Tibial artery (tissue), 4 donors: Measurements from ENCODE around the gene POTEF.
"Not testable (repeated sequence)": the region's sequence is repeated elsewhere in the genome, so short reads cannot be mapped to it uniquely, and the experiment has no call there.

Experiments used
- DNase-seq, 2 donors: peaks; one replicate each; pipeline ENCODE4 v3.0.0-alpha.2; 2019
- H3K27ac ChIP-seq, 2 donors: fragments of 200-600 bp; sonication (generic) in 1 of 2; 1 replicate in 1 of 2; 2 replicates in 1 of 2; pipeline ENCODE4 v1.5.1; 2018 to 2019; ENCODE audit warnings: mild to moderate bottlenecking in 1 of 2
- H3K27me3 ChIP-seq, 2 donors: fragments of 200-600 bp; sonication (generic) in 1 of 2; one replicate each; pipeline versions ENCODE4 v1.5.1 to v1.6.0; 2016 to 2019
- H3K36me3 ChIP-seq, 3 donors: fragments of 200-600 bp; sonication (generic) in 2 of 3; one replicate each; pipeline ENCODE4 v1.5.1; 2016 to 2019; ENCODE audit warnings: mild to moderate bottlenecking in 2 of 3
- H3K4me1 ChIP-seq, 4 donors: fragments of 200-600 bp; sonication (generic) in 2 of 4; 1 replicate in 3 of 4; 2 replicates in 1 of 4; pipeline ENCODE4 v1.5.1; 2016 to 2019
- H3K4me3 ChIP-seq, 2 donors: fragments of 200-600 bp; sonication (generic) in 1 of 2; 1 replicate in 1 of 2; 2 replicates in 1 of 2; pipeline ENCODE4 v1.5.1; 2018 to 2019; ENCODE audit warnings: mild to moderate bottlenecking in 2 of 2
- H3K9me3 ChIP-seq, 3 donors: fragments of 200-600 bp; sonication (generic) in 1 of 3; one replicate each; pipeline ENCODE4 v1.5.1; 2016 to 2019
- CTCF ChIP-seq, 2 experiments: fragments of 200-600 bp in 1 of 2; fragments of 450-650 bp in 1 of 2; IDR thresholded peaks; one replicate each; pipeline ENCODE4 v1.5.1; 2017 to 2019; ENCODE audit warnings: antibody characterized with exemption in 2 of 2, mild to moderate bottlenecking in 1 of 2, moderate library complexity in 1 of 2
- intact Hi-C: fragments of 100-400 bp; cut with DNase I; formaldehyde crosslinking; loops from one replicate; pipeline ENCODE4 v1.15.0; 2023; ENCODE audit warnings: low total_unique reads

POTEF gene

GRCh38 chr2:130129120-130129829, at the start of gene POTEF:
POTEF (minus strand) TSS chr2:130129222; CDS start chr2:130120515, 8,707 bp downstream.
- H3K27me3 ChIP-seq, H3K4me1 ChIP-seq, intact Hi-C loops, H3K27ac ChIP-seq, H3K9me3 ChIP-seq, DNase-seq, H3K4me3 ChIP-seq, H3K36me3 ChIP-seq: not testable (repeated sequence)

- peaks cover 34 to 67% (median 45%) of the 10 kb centered on the region in 3 donors for H3K36me3 ChIP-seq
- H3K9me3 ChIP-seq, H3K4me3 ChIP-seq, H3K27me3 ChIP-seq, H3K27ac ChIP-seq, intact Hi-C loops, DNase-seq, H3K4me1 ChIP-seq: not testable (repeated sequence)
Observed at GRCh38 chr2:130174866-130175265, 45.8 kb upstream of the POTEF start.

DNA sequence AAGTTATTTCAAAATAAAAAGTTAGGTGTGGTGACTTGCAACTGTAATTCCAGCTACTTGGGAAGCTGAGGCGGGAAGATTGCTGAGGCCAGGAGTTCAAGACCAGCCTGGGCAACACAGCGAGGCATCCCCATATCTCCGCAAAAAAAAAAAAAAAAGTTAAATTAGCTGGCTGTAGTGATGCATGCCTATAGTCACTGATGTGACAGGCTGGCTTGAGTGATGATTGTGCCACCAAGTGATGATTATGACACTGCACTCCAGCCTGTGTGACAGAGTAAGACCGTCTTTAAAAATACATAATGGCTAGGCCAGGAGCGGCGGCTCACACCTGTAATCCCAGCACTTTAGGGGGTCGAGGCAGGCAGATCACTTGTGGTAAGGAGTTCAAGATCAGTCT, 40.9 kb upstream of the POTEF start:
- no peaks in the 10 kb centered on the region for H3K4me1 ChIP-seq
- H3K4me3 ChIP-seq, result no peak overlapping the region
- intact Hi-C loops, result loop anchor here (5.0 kb wide), 1 partner anchor 888 kb away; no protein-coding TSS in a partner anchor
- no peak overlapping the region for H3K27ac ChIP-seq
- TF ChIP-seq CTCF (IDR thresholded peaks at IDR 0.05), result no peak
- H3K36me3 ChIP-seq, result peaks cover 66 to 100% (median 76%) of the 10 kb centered on the region in 3 donors
- no peak for DNase-seq
- no peaks in the 10 kb centered on the region for H3K27me3 ChIP-seq
- no peaks in the 10 kb centered on the region for H3K9me3 ChIP-seq

GRCh38 chr2:130169163-130169562, 40.1 kb upstream of the POTEF start:
- intact Hi-C loops, result loop anchor here (5.0 kb wide), 1 partner anchor 887 kb away; no protein-coding TSS in a partner anchor
- H3K36me3 ChIP-seq, result peaks cover 72 to 100% (median 72%) of the 10 kb centered on the region in 3 donors

GRCh38 chr2:130166611-130167010, 37.6 kb upstream of the POTEF start:
- not testable (repeated sequence) for H3K4me1 ChIP-seq, H3K9me3 ChIP-seq, H3K27ac ChIP-seq, H3K27me3 ChIP-seq, DNase-seq, H3K4me3 ChIP-seq
- peaks cover 65 to 99% (median 75%) of the 10 kb centered on the region in 3 donors for H3K36me3 ChIP-seq
- intact Hi-C loops, result loop anchor here (5.0 kb wide), 1 partner anchor 884 kb away; no protein-coding TSS in a partner anchor

More at GRCh38 chr2:130169163-130169562, 40.1 kb upstream of the POTEF start:
- not testable (repeated sequence) for DNase-seq, H3K9me3 ChIP-seq, H3K27ac ChIP-seq, H3K27me3 ChIP-seq, H3K4me3 ChIP-seq, H3K4me1 ChIP-seq

- no peaks in the 10 kb centered on the region for H3K9me3 ChIP-seq
- no peak for TF ChIP-seq CTCF (IDR thresholded peaks at IDR 0.05)
- H3K36me3 ChIP-seq, result peaks cover 58 to 99% (median 76%) of the 10 kb centered on the region in 3 donors
- no peak for DNase-seq
- no peaks in the 10 kb centered on the region for H3K27me3 ChIP-seq
- no peaks in the 10 kb centered on the region for H3K4me1 ChIP-seq
- intact Hi-C loops, result loop anchor here (5.0 kb wide), 1 partner anchor 883 kb away; no protein-coding TSS in a partner anchor
- no peak overlapping the region for H3K27ac ChIP-seq
- H3K4me3 ChIP-seq, result no peak overlapping the region
Observed at GRCh38 chr2:130165293-130166016, 36.4 kb upstream of the POTEF start.

DNA sequence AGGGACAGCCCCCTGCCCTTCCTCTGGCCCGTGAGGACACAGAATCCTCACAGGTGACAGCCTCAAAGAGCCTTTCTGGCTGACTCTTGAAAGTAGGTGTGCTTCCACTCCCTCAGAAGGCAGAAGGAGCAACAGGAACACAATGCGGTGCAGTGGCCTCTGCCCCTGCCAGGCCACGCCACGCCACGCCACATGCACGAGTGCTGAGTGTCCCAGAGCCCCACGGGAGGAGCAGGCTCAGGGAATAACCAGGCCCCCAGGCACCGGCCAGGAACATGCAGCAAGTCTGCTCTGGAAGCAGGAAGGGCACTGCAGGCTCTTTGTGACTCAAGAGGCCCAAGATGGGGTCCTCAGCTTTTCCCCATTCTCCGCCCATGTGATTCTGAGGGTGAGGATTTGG, 33.9 kb upstream of the POTEF start:
- no peak overlapping the region for H3K27ac ChIP-seq
- H3K9me3 ChIP-seq, result no peaks in the 10 kb centered on the region
- H3K27me3 ChIP-seq, result no peaks in the 10 kb centered on the region
- H3K36me3 ChIP-seq, result peaks cover 50 to 99% (median 80%) of the 10 kb centered on the region in 3 donors
- H3K4me3 ChIP-seq, result no peak overlapping the region
- H3K4me1 ChIP-seq, result no peaks in the 10 kb centered on the region
- intact Hi-C loops, result no loop called here
- DNase-seq, result no peak
- TF ChIP-seq CTCF (IDR thresholded peaks at IDR 0.05), result no peak

- H3K4me3 ChIP-seq, H3K27me3 ChIP-seq, H3K27ac ChIP-seq, H3K4me1 ChIP-seq, intact Hi-C loops, DNase-seq, H3K9me3 ChIP-seq: not testable (repeated sequence)
- H3K36me3 ChIP-seq, result peaks cover 45 to 99% (median 77%) of the 10 kb centered on the region in 3 donors
Observed at GRCh38 chr2:130162486-130162885, 33.5 kb upstream of the POTEF start.

GRCh38 chr2:130160838-130161705, 32.0 kb upstream of the POTEF start:
- H3K27me3 ChIP-seq, intact Hi-C loops, H3K27ac ChIP-seq, H3K4me1 ChIP-seq, H3K9me3 ChIP-seq, H3K4me3 ChIP-seq, DNase-seq: not testable (repeated sequence)
- H3K36me3 ChIP-seq, result peaks cover 32 to 94% (median 66%) of the 10 kb centered on the region in 3 donors
